ENCODE data around the gene KLK1.

- TF ChIP-seq CTCF (conservative IDR thresholded peaks at IDR 0.05 in 1 of 2, IDR thresholded peaks at IDR 0.05 in 1 of 2; ENCODE audit: low read depth in 1 of 2, low read length in 2 of 2) (no peak), EZH2 (IDR thresholded peaks at IDR 0.05; ENCODE audit: low read length, missing control alignments) (no peak)
Measured at GRCh38 chr19:50838239-50838638, 14.7 kb upstream of the KLK1 start.
